A549 (cell line): ENCODE measurements around the gene ACP3.
"Not testable (repeated sequence)": the region's sequence is repeated elsewhere in the genome, so short reads cannot be mapped to it uniquely, and the experiment has no call there.

Source experiments
- CEBPB ChIP-seq, 2 experiments: fragments of >200 bp in 1 of 2; sonication (Bioruptor Twin) in 1 of 2; formaldehyde crosslinking in 1 of 2; IDR thresholded peaks; 2 replicates each; pipeline ENCODE4 v1.6.1; 2012 to 2016
- CHD2 ChIP-seq: fragments of 150-350 bp; IDR thresholded peaks from 2 replicates; pipeline ENCODE4 v1.6.1; 2014; ENCODE audit warnings: low read length; ENCODE audit not compliant: partially characterized antibody
- ESRRA ChIP-seq: fragments of 150-350 bp; IDR thresholded peaks from 2 replicates; pipeline ENCODE4 v1.6.1; 2014; ENCODE audit warnings: mild to moderate bottlenecking, low read length, borderline replicate concordance
- MAFK ChIP-seq: fragments of 450-650 bp; IDR thresholded peaks from 2 replicates; pipeline ENCODE4 v1.6.1; 2014; ENCODE audit not compliant: partially characterized antibody
- POLR2A ChIP-seq: IDR thresholded peaks from 2 replicates; pipeline ENCODE4 v1.6.1; 2012; ENCODE audit warnings: mild to moderate bottlenecking, low read length
- ZC3H11A ChIP-seq: fragments of 450-650 bp; IDR thresholded peaks from 2 replicates; pipeline ENCODE4 v1.6.1; 2014; ENCODE audit warnings: antibody characterized with exemption, mild to moderate bottlenecking
- TF ChIP-seq, protein P1 (sequence below): fragments of >200 bp; sonication (Bioruptor Twin); formaldehyde crosslinking; IDR thresholded peaks from 3 replicates; pipeline ENCODE4 v1.5.1; 2016
- TF ChIP-seq, protein P2 (sequence below): fragments of 200-600 bp; sonication (generic); IDR thresholded peaks from 2 replicates; pipeline ENCODE4 v1.6.1; 2016; ENCODE audit warnings: antibody characterized with exemption, mild to moderate bottlenecking, moderate library complexity
- TF ChIP-seq, protein P3 (sequence below): fragments of 250-450 bp; sonication (Bioruptor Pico); IDR thresholded peaks from 2 replicates; pipeline ENCODE4 v1.5.0; 2021; ENCODE audit warnings: mild to moderate bottlenecking, moderate library complexity, borderline replicate concordance

- not testable (repeated sequence) for TF ChIP-seq ZC3H11A; MAFK; ESRRA; CEBPB (IDR thresholded peaks at IDR 0.05); POLR2A; CHD2
- TF ChIP-seq, protein P1, sequence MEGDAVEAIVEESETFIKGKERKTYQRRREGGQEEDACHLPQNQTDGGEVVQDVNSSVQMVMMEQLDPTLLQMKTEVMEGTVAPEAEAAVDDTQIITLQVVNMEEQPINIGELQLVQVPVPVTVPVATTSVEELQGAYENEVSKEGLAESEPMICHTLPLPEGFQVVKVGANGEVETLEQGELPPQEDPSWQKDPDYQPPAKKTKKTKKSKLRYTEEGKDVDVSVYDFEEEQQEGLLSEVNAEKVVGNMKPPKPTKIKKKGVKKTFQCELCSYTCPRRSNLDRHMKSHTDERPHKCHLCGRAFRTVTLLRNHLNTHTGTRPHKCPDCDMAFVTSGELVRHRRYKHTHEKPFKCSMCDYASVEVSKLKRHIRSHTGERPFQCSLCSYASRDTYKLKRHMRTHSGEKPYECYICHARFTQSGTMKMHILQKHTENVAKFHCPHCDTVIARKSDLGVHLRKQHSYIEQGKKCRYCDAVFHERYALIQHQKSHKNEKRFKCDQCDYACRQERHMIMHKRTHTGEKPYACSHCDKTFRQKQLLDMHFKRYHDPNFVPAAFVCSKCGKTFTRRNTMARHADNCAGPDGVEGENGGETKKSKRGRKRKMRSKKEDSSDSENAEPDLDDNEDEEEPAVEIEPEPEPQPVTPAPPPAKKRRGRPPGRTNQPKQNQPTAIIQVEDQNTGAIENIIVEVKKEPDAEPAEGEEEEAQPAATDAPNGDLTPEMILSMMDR, result not testable (repeated sequence)
- TF ChIP-seq, protein P2, sequence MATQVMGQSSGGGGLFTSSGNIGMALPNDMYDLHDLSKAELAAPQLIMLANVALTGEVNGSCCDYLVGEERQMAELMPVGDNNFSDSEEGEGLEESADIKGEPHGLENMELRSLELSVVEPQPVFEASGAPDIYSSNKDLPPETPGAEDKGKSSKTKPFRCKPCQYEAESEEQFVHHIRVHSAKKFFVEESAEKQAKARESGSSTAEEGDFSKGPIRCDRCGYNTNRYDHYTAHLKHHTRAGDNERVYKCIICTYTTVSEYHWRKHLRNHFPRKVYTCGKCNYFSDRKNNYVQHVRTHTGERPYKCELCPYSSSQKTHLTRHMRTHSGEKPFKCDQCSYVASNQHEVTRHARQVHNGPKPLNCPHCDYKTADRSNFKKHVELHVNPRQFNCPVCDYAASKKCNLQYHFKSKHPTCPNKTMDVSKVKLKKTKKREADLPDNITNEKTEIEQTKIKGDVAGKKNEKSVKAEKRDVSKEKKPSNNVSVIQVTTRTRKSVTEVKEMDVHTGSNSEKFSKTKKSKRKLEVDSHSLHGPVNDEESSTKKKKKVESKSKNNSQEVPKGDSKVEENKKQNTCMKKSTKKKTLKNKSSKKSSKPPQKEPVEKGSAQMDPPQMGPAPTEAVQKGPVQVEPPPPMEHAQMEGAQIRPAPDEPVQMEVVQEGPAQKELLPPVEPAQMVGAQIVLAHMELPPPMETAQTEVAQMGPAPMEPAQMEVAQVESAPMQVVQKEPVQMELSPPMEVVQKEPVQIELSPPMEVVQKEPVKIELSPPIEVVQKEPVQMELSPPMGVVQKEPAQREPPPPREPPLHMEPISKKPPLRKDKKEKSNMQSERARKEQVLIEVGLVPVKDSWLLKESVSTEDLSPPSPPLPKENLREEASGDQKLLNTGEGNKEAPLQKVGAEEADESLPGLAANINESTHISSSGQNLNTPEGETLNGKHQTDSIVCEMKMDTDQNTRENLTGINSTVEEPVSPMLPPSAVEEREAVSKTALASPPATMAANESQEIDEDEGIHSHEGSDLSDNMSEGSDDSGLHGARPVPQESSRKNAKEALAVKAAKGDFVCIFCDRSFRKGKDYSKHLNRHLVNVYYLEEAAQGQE, result not testable (repeated sequence)
- TF ChIP-seq, protein P3, sequence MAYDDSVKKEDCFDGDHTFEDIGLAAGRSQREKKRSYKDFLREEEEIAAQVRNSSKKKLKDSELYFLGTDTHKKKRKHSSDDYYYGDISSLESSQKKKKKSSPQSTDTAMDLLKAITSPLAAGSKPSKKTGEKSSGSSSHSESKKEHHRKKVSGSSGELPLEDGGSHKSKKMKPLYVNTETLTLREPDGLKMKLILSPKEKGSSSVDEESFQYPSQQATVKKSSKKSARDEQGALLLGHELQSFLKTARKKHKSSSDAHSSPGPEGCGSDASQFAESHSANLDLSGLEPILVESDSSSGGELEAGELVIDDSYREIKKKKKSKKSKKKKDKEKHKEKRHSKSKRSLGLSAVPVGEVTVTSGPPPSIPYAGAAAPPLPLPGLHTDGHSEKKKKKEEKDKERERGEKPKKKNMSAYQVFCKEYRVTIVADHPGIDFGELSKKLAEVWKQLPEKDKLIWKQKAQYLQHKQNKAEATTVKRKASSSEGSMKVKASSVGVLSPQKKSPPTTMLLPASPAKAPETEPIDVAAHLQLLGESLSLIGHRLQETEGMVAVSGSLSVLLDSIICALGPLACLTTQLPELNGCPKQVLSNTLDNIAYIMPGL (CRISPR knock-in tag), result not testable (repeated sequence)
Measured at GRCh38 chr3:132310057-132310456, 7.2 kb upstream of the ACP3 start.
